Epithelial cell of proximal tubule (primary cell): Measurements from ENCODE around the gene CAPN9. TPM values are rescaled to one million over a fixed set of nuclear protein-coding genes. Genes with fewer than 3 reads are reported as not detected.

Experiments used
- DNase-seq: peaks from one replicate; pipeline ENCODE4 v3.0.0-alpha.2; 2011; ENCODE audit warnings: low read depth
- H3K4me3 ChIP-seq: 2 replicates; pipeline ENCODE4 v1.5.1; 2011; ENCODE audit warnings: low read depth, mild to moderate bottlenecking, low read length
- CTCF ChIP-seq: conservative IDR thresholded peaks from 2 replicates; pipeline ENCODE4 v1.5.1; 2012; ENCODE audit warnings: low read depth, mild to moderate bottlenecking, low read length
- total RNA-seq: library from RNA; depleted of rRNA; stranded (reverse); fragments of >200 nt; gene quantifications from 2 replicates; pipeline ENCODE4 v1.2.3, GENCODE V29; 2015

The CAPN9 gene
- total RNA-seq, 1 donor from 2014 or later, result not detected

- DNase-seq, result no peak
- H3K4me3 ChIP-seq, result no peak overlapping the region
- no peak for TF ChIP-seq CTCF
Observed at GRCh38 chr1:230785636-230786384, 38.6 kb downstream of the CAPN9 start.

DNA sequence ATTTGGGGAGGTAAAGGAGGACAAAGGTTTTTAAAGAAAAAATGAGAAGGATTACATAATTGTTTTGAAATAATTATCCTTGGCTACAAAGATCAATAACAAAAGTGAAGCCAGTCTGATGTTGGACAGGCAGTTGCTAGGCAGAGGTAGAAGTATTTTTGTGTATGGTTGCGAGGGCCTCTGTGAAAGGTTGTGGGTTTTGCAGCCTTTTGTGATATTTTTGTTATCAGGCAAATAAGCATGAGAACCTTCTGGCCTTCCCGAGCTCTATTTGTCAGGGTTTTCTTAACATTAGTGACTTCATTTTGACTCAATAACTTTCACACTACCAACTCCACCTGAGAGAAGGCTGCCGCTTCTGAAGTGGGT lies 39.2 kb downstream of the CAPN9 start:
- no peak overlapping the region for H3K4me3 ChIP-seq
- no peak for DNase-seq
- no peak for TF ChIP-seq CTCF

- DNase-seq, result no peak
- no peak overlapping the region for H3K4me3 ChIP-seq
- no peak for TF ChIP-seq CTCF
Observed at GRCh38 chr1:230787471-230787870, 40.3 kb downstream of the CAPN9 start.

DNA sequence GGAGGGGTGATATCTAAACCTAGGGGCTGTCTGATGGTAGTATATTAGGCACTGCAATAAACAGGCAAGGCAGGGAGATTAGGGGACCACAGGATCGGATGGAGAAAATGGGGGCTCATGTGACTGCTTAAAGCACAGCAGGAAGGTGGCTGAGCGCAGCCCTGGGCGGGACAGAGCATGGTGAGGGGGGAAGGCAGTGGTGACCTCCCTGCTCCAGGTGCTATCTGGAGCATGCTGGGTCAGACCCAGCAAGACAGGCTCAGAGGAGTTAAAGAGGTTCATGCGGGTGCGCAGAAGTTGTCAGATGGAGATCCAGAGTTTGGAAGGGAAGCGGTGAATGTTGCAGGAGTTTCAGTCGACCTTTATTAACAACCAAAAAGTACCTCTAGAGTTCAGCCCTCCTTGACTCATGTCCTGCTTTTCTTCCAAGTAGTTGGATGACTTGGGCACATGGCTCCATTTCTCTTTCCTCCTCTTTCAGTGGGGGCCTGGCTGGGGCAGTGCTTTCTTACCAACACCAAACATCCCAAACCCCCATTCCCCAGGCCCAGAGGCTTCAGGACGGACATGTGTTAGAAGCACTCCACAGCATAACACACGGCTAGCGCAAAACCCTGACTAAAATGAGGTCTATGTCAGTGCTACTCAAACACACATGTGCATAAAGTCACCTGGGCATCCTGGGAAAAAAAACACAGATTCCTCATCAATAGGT lies 41.5 kb downstream of the CAPN9 start:
- no peak for DNase-seq
- H3K4me3 ChIP-seq, result no peak overlapping the region
- no peak for TF ChIP-seq CTCF

DNA sequence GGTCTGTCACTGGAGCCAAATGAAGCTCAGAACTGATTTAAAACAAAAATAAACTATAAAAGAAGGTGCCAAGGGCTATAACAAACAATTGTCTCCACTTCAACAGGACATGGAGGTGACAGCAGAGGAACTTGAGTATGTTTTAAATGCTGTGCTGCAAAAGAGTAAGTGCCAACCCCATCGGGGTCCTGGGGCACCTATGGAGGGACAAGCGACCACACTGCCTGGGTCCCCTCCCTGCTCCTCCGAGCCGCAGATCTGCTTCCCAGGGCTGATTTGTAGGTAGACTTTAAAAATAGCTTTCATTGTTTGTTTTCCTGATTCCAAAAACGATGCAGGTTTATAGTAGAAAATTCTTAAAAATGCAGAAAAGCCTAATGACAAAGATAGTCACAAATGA lies 42.8 kb downstream of the CAPN9 start:
- no peak for DNase-seq
- no peak overlapping the region for H3K4me3 ChIP-seq
- TF ChIP-seq CTCF, result no peak

GRCh38 chr1:230791986-230792564 lies 44.9 kb downstream of the CAPN9 start:
- TF ChIP-seq CTCF, result no peak
- no peak overlapping the region for H3K4me3 ChIP-seq
- DNase-seq, result no peak
